Epithelial cell of esophagus (primary cell): ENCODE data around the gene CDH20.

ENCODE experiments used
- DNase-seq: peaks from one replicate; pipeline ENCODE4 v3.0.0; 2010; ENCODE audit warnings: low read depth
- H3K4me3 ChIP-seq: 2 replicates; pipeline ENCODE4 v1.5.1; 2011; ENCODE audit warnings: mild to moderate bottlenecking, low read length, control low read depth
- CTCF ChIP-seq: IDR thresholded peaks from 2 replicates; pipeline ENCODE4 v1.5.1; 2011; ENCODE audit warnings: low read depth, mild to moderate bottlenecking, low read length, control low read depth, inconsistent platforms; ENCODE audit not compliant: insufficient read depth; ENCODE audit errors: missing control alignments

CDH20 gene

DNA sequence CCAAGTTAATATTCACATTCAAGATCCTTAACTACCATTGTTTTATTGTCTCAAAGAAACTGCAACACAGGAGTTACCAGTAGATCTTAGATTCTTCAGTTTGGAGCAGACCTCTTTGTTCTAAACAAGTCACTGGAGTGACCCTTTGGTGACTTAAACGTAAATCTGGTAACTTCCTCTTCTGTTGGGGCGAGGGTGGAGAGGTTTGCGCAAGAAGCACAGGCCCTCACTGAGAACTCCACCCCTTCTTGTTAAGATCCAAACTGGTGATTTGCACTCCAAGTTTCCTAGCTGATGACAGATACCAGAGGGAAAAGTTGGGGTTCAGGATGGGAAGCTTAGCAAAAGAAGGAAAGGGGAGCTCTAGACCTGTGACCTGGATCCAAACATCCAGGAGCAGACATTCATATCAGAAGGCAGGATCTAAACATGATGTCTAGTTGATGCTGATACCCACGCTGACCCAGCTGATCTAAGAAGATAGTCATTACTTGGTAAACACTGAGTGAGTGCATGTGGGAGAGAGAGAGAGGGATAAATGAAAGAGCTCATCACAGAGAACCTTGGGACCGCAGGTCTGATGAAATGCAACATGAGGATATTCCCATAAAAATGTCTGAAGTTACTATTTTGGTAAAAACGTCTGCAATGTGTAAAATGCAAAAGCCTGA, 256.0 kb downstream of the CDH20 start:
- no peak for TF ChIP-seq CTCF
- no peak overlapping the region for H3K4me3 ChIP-seq
- peak; percentile 7 for DNase-seq

DNA sequence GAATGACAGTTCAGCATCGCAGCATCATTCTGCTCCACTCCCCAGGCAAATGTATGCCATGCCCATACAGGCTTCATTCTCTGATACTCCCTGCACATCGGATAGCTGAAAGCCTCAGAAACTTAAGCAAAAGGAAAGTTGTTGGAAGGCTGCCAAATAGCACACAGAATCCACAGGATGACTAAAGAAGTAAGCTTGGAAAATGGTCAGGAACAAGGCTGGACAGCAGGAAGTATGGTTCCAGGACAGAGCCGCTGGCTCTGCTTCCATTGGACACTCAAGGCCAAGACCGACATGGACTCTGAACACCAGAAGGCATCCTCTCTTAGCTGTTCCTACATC, 256.5 kb downstream of the CDH20 start:
- peak; percentile 54 for DNase-seq
- no peak overlapping the region for H3K4me3 ChIP-seq
- no peak for TF ChIP-seq CTCF

- no peak for TF ChIP-seq CTCF
- H3K4me3 ChIP-seq: no peak overlapping the region
- DNase-seq: no peak
These were observed 258.0 kb downstream of the CDH20 start for GRCh38 chr18:61591253-61591652.

DNA sequence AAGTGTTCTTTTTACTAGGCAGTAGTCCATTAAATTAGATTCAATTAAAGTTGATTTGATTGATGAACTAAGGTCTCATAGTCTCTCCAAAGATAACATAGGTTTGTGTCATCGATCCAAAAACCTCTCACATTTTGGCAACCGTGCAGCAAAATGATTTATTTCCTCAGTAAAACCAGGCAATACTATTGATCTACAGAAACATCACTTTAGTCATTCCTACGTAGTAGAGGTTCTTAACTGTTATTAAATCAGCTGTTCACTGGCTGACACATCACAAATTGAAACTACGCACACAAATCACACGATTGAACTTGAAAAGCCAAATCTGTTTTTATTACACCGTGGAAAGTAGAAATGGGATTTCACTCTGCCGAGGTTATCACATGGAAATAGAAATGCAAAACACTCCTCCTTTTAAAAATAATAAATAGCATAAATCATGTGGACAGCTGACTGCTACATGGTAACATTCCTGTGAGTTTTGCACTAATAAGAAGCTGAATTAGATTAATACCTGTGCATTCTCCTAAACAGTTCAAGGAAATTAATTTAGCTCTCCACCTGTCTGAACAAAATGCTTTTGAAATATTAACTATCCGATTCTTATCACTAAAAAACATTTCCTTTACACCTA, 262.5 kb downstream of the CDH20 start:
- H3K4me3 ChIP-seq: no peak overlapping the region
- no peak for DNase-seq

DNA sequence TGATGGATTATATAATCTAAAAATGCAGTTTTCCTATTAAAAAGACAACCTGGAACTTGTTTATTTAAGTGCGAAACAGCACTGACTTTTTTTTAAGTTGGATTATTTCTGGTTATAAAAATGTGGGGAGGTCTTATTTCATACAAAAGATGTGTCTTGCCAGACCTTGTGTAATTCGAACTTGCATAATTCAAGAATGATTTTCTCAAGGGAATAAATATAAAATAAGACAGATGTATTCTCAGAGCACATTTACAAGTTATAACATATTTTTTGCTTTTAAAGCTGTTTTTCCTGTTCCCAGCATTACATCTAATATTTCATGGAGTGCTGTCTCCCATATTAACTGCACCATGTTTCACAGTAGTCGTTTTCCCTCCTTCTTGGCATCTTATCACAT, 263.1 kb downstream of the CDH20 start:
- H3K4me3 ChIP-seq: no peak overlapping the region
- DNase-seq: peak; percentile 7
- TF ChIP-seq CTCF: no peak

More for the DNA sequence above, 262.5 kb downstream of the CDH20 start:
- TF ChIP-seq CTCF: no peak

DNA sequence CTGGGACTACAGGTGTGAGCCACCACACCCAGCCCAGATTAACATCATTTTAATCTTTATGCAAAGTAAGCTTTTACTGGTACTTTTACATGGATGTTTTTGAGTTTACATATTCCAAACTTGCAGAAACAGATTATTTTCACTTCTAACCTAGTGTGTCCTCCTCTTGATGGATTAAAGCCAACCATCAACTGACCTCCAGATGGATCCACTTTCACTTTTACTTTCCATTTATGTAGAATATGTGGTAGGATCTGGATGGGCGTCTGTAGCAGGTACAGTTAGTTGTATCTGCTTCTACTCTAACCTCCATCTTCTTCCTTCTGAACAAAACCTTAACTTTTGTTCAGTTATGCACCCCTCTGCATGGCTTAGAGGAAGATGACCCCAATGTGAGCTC, 264.1 kb downstream of the CDH20 start:
- no peak overlapping the region for H3K4me3 ChIP-seq
- no peak for DNase-seq
- no peak for TF ChIP-seq CTCF

GRCh38 chr18:61600422-61600821, 267.2 kb downstream of the CDH20 start:
- TF ChIP-seq CTCF: no peak
- DNase-seq: no peak
- no peak overlapping the region for H3K4me3 ChIP-seq
